H9 (cell line): ENCODE results near the gene MYH4. TPM values are rescaled to one million over a fixed set of nuclear protein-coding genes. Genes with fewer than 3 reads are reported as not detected.

Source experiments
- DNase-seq: peaks from one replicate; pipeline ENCODE4 v3.0.0-alpha.2; 2017
- H2AFZ ChIP-seq: one replicate; pipeline ENCODE4 v1.6.1; 2013; ENCODE audit warnings: mild to moderate bottlenecking, low read length, control low read depth, moderate library complexity
- H2AK5ac ChIP-seq: 2 replicates; pipeline ENCODE4 v1.6.1; 2013; ENCODE audit warnings: low read length, control low read depth, mixed read lengths; ENCODE audit not compliant: insufficient read length
- H2BK120ac ChIP-seq: one replicate; pipeline ENCODE4 v1.6.1; 2013; ENCODE audit warnings: low read depth, mild to moderate bottlenecking, low read length, control low read depth, inconsistent platforms; ENCODE audit not compliant: poor library complexity, severe bottlenecking
- H2BK12ac ChIP-seq: 2 replicates; pipeline ENCODE4 v1.6.1; 2013; ENCODE audit warnings: low read length, control low read depth, mixed read lengths, low read depth; ENCODE audit not compliant: insufficient read length
- H2BK15ac ChIP-seq: 2 replicates; pipeline ENCODE4 v1.6.1; 2013; ENCODE audit warnings: low read depth, low read length, control low read depth
- H2BK20ac ChIP-seq: one replicate; pipeline ENCODE4 v1.6.1; 2013; ENCODE audit warnings: low read depth, mild to moderate bottlenecking, low read length, control low read depth, inconsistent platforms; ENCODE audit not compliant: poor library complexity, severe bottlenecking
- H2BK5ac ChIP-seq: 2 replicates; pipeline ENCODE4 v1.6.1; 2013; ENCODE audit warnings: low read length, control low read depth, mixed read lengths; ENCODE audit not compliant: insufficient read length
- H3K14ac ChIP-seq: 2 replicates; pipeline ENCODE4 v1.6.1; 2013; ENCODE audit warnings: low read length, control low read depth; ENCODE audit not compliant: insufficient read depth
- H3K18ac ChIP-seq: 2 replicates; pipeline ENCODE4 v1.6.1; 2013; ENCODE audit warnings: low read depth, mild to moderate bottlenecking, mixed read lengths, low read length, control low read depth; ENCODE audit not compliant: insufficient read length
- H3K23ac ChIP-seq: 2 replicates; pipeline ENCODE4 v1.6.1; 2013; ENCODE audit warnings: low read length, control low read depth, mixed read lengths, low read depth; ENCODE audit not compliant: insufficient read length
- H3K23me2 ChIP-seq: 2 replicates; pipeline ENCODE4 v1.6.1; 2013; ENCODE audit warnings: low read depth, mild to moderate bottlenecking, mixed read lengths, low read length, control low read depth; ENCODE audit not compliant: insufficient read length, poor library complexity, severe bottlenecking
- H3K27ac ChIP-seq: 2 replicates; pipeline ENCODE4 v1.5.1; 2013; ENCODE audit warnings: low read length, control low read depth, mixed read lengths, low read depth; ENCODE audit not compliant: insufficient read length
- H3K27me3 ChIP-seq: 2 replicates; pipeline ENCODE4 v1.6.1; 2013; ENCODE audit warnings: low read length, control low read depth, inconsistent platforms; ENCODE audit not compliant: insufficient read depth
- H3K4ac ChIP-seq: 2 replicates; pipeline ENCODE4 v1.6.1; 2013; ENCODE audit warnings: low read depth, mild to moderate bottlenecking, control low read depth, inconsistent platforms, low read length, moderate library complexity
- H3K4me1 ChIP-seq: 2 replicates; pipeline ENCODE4 v1.6.1; 2013; ENCODE audit warnings: low read length, control low read depth, inconsistent platforms; ENCODE audit not compliant: insufficient read depth
- H3K4me2 ChIP-seq: 2 replicates; pipeline ENCODE4 v1.6.1; 2013; ENCODE audit warnings: low read length, control low read depth, mixed read lengths; ENCODE audit not compliant: insufficient read length, insufficient read depth
- H3K56ac ChIP-seq: 2 replicates; pipeline ENCODE4 v1.6.1; 2013; ENCODE audit warnings: low read depth, mild to moderate bottlenecking, mixed read lengths, low read length, control low read depth; ENCODE audit not compliant: insufficient read length
- H3K79me1 ChIP-seq: 2 replicates; pipeline ENCODE4 v1.6.1; 2013; ENCODE audit warnings: low read depth, mild to moderate bottlenecking, moderate library complexity, low read length, control low read depth, inconsistent platforms; ENCODE audit not compliant: insufficient read depth, poor library complexity, severe bottlenecking
- H3K79me2 ChIP-seq: 2 replicates; pipeline ENCODE4 v1.6.1; 2013; ENCODE audit warnings: low read length, control low read depth, inconsistent platforms; ENCODE audit not compliant: insufficient read depth
- H3K9ac ChIP-seq: 2 replicates; pipeline ENCODE4 v1.6.1; 2013; ENCODE audit warnings: low read length, control low read depth, mixed read lengths; ENCODE audit not compliant: insufficient read length; ENCODE audit errors: extremely low read depth
- H3K9me3 ChIP-seq: one replicate; pipeline ENCODE4 v1.6.1; 2013; ENCODE audit warnings: low read depth, low read length, inconsistent platforms; ENCODE audit not compliant: control insufficient read depth
- H3T11ph ChIP-seq: one replicate; pipeline ENCODE4 v1.6.1; 2013; ENCODE audit warnings: mild to moderate bottlenecking, low read length, control low read depth, inconsistent platforms
- H4K20me1 ChIP-seq: one replicate; pipeline ENCODE4 v1.6.1; 2013; ENCODE audit not compliant: control insufficient read depth, insufficient read length, insufficient read depth
- H4K5ac ChIP-seq: 2 replicates; pipeline ENCODE4 v1.6.1; 2013; ENCODE audit warnings: low read depth, mild to moderate bottlenecking, mixed read lengths, low read length, control low read depth; ENCODE audit not compliant: insufficient read length
- H4K8ac ChIP-seq: replicated peaks from 2 replicates; pipeline ENCODE4 v1.6.1; 2013; ENCODE audit warnings: low read length, control low read depth, mixed read lengths, low read depth; ENCODE audit not compliant: insufficient read length
- H4K91ac ChIP-seq: 2 replicates; pipeline ENCODE4 v1.6.1; 2013; ENCODE audit warnings: low read depth, mild to moderate bottlenecking, moderate library complexity, mixed read lengths, low read length, control low read depth; ENCODE audit not compliant: insufficient read length
- H3K27ac Mint-ChIP-seq, 3 experiments: 2 replicates in 2 of 3; 3 replicates in 1 of 3; pipeline ENCODE4 v1.8.0; 2020 to 2021; ENCODE audit warnings: mixed read lengths in 3 of 3, mild to moderate bottlenecking in 1 of 3, moderate library complexity in 1 of 3
- H3K27me3 Mint-ChIP-seq: 2 replicates; pipeline ENCODE4 v1.8.0; 2021; ENCODE audit warnings: low read depth, mild to moderate bottlenecking, moderate library complexity, mixed read lengths
- H3K36me3 Mint-ChIP-seq, 3 experiments: 2 replicates in 2 of 3; 3 replicates in 1 of 3; pipeline ENCODE4 v1.8.0; 2020 to 2021; ENCODE audit warnings: low read depth in 3 of 3, mixed read lengths in 3 of 3; ENCODE audit not compliant: insufficient read depth in 1 of 3
- H3K4me1 Mint-ChIP-seq, 2 experiments: 2 replicates each; pipeline ENCODE4 v1.8.0; 2020; ENCODE audit warnings: mixed read lengths in 2 of 2
- H3K4me3 Mint-ChIP-seq, 2 experiments: 2 replicates in 1 of 2; 3 replicates in 1 of 2; pipeline ENCODE4 v1.8.0; 2020 to 2021; ENCODE audit warnings: mild to moderate bottlenecking in 2 of 2, mixed read lengths in 2 of 2, moderate library complexity in 1 of 2
- H3K9me3 Mint-ChIP-seq, 2 experiments: 2 replicates in 1 of 2; 3 replicates in 1 of 2; pipeline ENCODE4 v1.8.0; 2020; ENCODE audit warnings: mild to moderate bottlenecking in 2 of 2, mixed read lengths in 2 of 2, moderate library complexity in 1 of 2
- WGBS: extraction: QIAGEN DNeasy Blood & Tissue Kit; methylation state at CpG from one replicate; pipeline ENCODE4 v1.1.7; 2013; ENCODE audit warnings: missing lambda C conversion rate, low lambda C conversion rate, mixed read lengths; ENCODE audit not compliant: insufficient read length; ENCODE audit errors: extremely low coverage; 5-methylcytosine and 5-hydroxymethylcytosine counted together
- total RNA-seq: library from RNA; stranded (reverse); gene quantifications from 2 replicates; pipeline ENCODE4 v1.2.1, GENCODE V29; 2021
- TF ChIP-seq, protein P1 (sequence below): fragments of 200-600 bp; sonication (generic); conservative IDR thresholded peaks from 3 replicates; pipeline ENCODE4 v1.8.0; 2021; ENCODE audit warnings: antibody characterized with exemption, mild to moderate bottlenecking

MYH4 gene
- total RNA-seq, 1 experiment from 2014 or later, result not detected

DNA sequence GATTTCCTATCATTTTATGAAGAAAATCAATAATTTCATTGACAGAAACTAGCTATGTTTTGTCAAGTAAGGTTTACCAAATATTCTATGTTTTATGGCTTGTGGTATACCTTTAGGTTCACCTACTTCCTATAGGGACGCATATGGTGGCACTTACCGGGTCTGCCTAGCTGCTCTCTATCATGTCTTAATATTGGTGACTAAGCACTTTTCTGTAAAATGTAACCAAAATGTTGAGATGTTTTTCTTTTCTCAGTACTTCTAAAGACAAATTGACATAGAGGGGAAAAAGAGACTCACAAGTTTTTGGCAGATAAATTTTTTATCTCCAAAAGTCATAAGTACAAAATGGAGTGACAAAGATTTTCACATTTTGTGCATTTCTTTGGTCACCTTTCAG is 22.6 kb upstream of the MYH4 start:
- Histone ChIP-seq H4K5ac (no peak overlapping the region), H3K79me1 (no peaks in the 10 kb centered on the region), H2BK120ac (no peak overlapping the region), H2BK12ac (no peak overlapping the region), H3K4ac (no peak overlapping the region), H3K27me3 (no peaks in the 10 kb centered on the region), H4K20me1 (no peaks in the 10 kb centered on the region), H4K8ac (no peak overlapping the region), H2AFZ (no peak overlapping the region), H3K9me3 (no peaks in the 10 kb centered on the region), H3K14ac (no peak overlapping the region), H3K27ac (no peak overlapping the region), H4K91ac (no peak overlapping the region), H3K4me2 (no peak overlapping the region), H3K23me2 (no peaks in the 10 kb centered on the region), H2BK20ac (no peak overlapping the region), H3K4me1 (no peaks in the 10 kb centered on the region), H3K18ac (no peak overlapping the region), H2BK15ac (no peak overlapping the region), H2AK5ac (no peak overlapping the region), H3K23ac (no peak overlapping the region), H3K56ac (no peak overlapping the region), H3T11ph (no peak overlapping the region), H2BK5ac (no peak overlapping the region), H3K9ac (no peak overlapping the region), H3K79me2 (no peaks in the 10 kb centered on the region)
- peaks cover 2 to 28% (median 9%) of the 10 kb centered on the region in 3 experiments; a peak in 5 of 7 replicates for H3K36me3 Mint-ChIP-seq
- H3K9me3 Mint-ChIP-seq, result peaks cover 22 to 28% of the 10 kb centered on the region in 2 experiments
- no CpG with 5 or more reads among the region's 2 CpGs for WGBS
- no peak overlapping the region for H3K27ac Mint-ChIP-seq
- no peaks in the 10 kb centered on the region for H3K27me3 Mint-ChIP-seq
- H3K4me1 Mint-ChIP-seq, result no peaks in the 10 kb centered on the region
- no peak for DNase-seq
- no peak overlapping the region for H3K4me3 Mint-ChIP-seq
- TF ChIP-seq, protein P1, sequence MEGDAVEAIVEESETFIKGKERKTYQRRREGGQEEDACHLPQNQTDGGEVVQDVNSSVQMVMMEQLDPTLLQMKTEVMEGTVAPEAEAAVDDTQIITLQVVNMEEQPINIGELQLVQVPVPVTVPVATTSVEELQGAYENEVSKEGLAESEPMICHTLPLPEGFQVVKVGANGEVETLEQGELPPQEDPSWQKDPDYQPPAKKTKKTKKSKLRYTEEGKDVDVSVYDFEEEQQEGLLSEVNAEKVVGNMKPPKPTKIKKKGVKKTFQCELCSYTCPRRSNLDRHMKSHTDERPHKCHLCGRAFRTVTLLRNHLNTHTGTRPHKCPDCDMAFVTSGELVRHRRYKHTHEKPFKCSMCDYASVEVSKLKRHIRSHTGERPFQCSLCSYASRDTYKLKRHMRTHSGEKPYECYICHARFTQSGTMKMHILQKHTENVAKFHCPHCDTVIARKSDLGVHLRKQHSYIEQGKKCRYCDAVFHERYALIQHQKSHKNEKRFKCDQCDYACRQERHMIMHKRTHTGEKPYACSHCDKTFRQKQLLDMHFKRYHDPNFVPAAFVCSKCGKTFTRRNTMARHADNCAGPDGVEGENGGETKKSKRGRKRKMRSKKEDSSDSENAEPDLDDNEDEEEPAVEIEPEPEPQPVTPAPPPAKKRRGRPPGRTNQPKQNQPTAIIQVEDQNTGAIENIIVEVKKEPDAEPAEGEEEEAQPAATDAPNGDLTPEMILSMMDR, result no peak
